ENCODE results near the gene B4GALT7.
"Not testable (repeated sequence)": the region's sequence is repeated elsewhere in the genome, so short reads cannot be mapped to it uniquely, and the experiment has no call there.

B4GALT7 gene

DNA sequence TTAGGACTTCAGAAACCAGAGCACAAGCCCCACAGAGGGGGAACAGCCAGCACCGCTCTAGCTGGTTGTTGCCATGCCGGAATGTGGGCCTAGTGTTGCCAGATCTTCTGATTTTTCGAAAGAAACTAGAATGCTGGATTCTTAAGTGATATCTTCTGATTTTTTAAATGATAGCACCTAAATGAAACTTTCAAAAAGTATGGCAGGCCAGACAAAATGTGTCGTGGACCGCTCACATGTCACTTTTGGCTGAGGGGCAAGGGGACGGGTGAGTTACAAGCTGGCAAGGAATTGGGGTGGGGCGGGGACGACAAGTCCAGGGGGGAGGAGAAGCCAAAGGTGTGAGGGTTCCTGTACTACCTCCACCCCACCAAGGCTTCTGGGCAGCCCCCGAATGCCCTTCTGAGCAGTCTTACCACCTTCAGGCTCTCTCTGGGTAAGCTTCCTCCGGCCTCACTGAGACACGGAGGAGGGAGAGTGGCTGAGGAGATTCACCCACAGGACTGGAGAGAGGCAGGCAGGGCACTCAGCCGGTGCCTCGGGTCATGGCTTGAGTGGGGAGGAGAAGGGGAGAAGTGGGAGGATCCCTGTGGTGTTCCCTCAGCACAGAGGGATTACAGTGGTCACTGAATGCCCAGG is 10.3 kb downstream of the B4GALT7 start:
- DNase-seq: no peak

DNA sequence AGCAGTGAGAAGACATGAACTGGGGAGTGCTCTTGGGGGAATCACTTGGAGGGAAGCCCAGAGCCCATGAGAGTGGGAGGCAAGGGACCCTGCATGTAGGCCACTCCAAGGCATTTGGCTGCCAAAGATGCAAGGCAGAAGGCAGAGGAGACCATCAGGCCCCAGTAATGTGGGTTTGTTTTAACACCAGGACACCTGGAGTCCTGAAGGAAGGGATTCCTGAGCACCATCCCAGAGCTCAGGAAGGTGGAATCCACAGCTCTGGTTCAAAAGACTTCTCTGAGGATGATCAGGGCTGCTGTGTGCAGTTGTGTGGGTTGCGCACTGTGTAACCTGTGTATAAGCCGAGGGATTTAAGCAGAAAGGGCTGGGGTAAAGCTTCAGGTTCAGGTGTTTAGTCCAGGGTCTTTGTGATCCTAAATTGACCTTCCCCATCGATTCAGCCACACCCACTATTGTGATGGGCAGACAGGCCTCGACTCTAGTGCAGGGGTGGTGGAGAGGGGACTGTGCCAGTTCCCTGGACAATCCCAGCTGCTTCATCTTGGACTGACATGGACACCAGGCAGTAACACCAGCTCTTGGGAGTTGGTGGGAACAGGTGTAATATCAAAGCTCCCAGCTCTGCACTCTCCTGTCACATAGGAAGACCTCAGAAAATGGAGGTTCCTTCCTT is 11.0 kb downstream of the B4GALT7 start:
- DNase-seq: no peak

DNA sequence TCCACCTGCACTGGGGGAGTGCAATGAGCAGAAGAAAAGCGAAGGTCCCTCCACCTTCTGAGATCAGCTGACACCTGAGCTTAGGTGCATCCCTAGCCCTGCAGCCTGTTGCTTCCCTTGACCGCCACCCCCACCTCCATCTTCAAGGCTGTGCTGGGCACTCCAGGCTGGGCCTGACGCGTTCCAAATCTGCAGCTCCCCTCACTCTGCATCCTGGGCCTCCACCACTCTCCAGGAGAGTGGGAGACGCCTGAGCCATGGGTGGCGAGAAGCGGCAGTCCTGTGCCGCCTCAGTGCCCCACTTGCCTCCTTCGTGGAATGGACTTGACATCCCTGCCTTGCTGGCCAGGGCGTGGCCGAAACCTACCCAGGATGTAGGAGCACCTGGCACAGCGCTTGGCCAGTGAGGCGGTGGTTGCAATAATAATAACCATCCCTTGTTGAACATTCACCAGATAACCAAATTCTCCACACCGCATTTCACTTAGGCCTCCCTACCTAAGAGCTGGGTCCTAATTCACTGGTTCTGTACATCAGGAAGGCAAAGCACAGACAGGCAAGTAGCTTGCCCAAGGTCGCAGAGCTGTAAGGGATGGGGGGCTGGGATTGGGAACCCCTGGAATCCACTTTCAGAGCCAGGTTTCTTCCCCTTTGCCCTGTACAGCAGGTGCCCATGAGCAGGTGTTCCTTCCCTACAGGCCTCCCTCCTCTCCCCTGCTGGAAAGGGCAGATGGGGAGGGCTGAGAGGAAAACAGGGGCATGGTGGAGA is 11.7 kb downstream of the B4GALT7 start:
- no peak for DNase-seq

DNA sequence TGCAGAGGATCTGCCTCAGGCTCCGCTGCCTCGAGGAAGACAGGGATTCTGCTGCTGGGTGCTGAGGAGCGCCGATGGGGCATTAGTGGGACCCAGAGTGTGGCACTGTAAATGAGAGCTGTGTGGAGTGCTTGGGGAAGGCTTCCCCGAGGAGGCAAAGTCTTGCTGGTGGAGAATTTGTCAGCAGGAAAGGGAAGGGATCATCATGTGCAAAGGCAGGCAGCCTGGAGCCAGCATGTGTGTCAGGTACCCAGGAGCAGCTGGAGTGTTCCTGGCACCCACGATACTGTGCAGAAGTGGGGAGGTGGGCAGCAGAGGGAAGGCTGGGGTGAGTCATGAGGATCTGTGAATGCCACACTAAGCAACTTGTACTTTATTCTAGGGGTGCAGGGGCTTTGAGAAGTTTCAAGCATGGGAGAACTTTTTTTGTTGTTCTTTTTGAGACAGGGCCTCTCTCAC is 12.3 kb downstream of the B4GALT7 start:
- DNase-seq: no peak

DNA sequence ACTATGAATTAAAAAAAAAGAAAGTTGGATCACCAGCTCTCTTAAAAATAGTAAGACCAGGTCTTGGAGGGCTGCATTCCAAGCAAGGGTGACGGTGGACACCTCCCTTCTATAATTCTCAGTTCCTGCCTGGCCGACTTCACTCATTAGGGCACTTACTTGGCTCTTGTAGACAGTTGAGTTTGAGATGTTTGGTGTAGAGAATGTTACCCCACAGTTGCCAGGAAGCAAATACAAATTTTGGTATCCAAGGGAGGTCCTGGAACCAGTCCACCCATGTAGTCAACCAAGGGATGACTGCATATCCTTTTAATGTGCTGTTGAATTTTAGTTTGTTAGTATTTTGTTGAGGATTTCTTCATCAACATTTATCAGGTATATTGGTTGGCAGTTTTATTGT is 20.6 kb downstream of the B4GALT7 start:
- DNase-seq: no peak

DNA sequence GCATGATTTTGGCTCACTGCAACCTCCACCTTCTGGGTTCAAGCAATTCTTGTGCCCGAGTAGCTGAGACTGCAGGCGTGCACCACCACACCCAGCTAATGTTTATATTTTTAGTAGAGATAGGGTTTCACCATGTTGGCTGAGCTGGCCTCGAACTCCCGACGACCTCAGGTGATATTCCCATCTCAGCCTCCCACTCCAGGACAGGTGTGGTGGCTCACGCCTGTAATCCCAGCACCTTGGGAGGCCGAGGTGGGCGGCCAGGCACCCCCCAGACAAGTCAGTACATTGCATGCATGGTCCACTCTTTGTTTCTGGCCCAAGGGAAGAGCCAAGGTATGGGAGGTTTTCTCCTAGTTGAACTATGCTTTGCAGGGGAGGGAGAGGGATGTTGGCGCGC is 24.2 kb downstream of the B4GALT7 start:
- DNase-seq: not testable (repeated sequence)

DNA sequence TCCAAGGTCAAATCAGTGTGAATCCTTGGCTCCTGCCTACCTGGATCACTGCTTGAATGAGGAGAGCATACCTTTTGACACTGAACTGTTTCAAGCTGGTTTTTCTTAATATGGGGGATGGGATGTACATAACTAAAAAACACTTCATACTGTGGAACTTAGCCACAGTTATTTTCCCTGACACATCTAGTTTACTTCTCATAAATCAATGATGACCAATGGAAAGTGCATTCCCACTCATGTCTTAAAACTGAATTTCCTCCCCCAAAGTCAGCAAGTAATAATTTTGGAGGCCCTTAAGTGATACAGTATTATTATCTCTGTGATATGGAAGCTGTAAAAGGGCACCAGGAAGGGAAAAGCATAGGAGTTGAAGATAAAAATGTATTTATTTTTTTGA is 30.3 kb downstream of the B4GALT7 start:
- DNase-seq: not testable (repeated sequence)

DNA sequence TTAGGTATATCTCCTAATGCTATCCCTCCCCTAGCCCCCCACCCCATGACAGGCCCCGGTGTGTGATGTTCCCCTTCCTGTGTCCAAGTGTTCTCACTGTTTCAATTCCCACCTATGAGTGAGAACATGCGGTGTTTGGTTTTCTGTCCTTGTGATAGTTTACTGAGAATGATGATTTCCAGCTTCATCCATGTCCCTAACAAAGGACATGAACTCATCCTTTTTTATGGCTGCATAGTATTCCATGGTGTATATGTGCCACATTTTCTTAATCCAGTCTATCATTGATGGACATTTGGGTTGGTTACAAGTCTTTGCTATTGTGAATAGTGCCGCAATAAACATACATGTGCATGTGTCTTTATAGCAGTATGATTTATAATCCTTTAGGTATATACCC is 35.0 kb downstream of the B4GALT7 start:
- not testable (repeated sequence) for DNase-seq

DNA sequence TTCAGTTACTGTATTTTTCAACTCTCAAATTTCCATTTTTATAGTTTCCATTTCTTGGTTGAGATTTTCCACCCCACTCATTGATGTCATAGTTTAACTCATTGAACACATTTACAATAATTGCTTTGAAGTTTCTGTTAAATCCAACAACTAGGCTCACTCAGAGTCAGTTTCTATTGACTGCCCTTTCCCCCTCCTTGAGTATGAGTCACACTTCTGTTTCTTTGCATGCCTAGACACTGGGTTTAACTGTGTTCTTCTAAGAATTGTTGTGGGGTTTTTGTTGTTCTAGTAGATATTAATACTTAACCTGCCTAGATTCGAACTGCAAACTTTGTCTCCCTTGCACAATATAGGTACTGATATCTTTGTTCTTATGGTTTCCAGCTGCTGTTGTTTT is 45.5 kb downstream of the B4GALT7 start:
- not testable (repeated sequence) for DNase-seq

DNA sequence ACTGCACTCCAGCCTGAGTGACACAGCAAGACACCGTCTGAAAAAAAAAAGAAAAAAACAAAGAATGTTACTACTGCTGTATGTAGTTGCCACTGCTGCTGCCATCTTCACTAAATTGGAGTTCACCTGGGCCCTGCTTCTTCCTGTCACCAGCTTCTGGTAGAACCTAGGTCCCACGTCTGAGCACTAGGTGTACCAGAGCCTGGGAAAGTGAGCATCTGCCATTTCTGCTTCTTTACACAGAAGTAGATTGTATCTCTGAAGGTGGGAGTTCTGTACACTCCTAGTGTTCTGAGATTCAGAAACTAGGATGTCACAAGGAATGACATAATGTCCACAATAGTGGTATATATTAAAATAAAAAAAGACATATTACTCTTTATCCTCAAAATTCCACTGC is 51.3 kb downstream of the B4GALT7 start:
- DNase-seq: not testable (repeated sequence)

DNA sequence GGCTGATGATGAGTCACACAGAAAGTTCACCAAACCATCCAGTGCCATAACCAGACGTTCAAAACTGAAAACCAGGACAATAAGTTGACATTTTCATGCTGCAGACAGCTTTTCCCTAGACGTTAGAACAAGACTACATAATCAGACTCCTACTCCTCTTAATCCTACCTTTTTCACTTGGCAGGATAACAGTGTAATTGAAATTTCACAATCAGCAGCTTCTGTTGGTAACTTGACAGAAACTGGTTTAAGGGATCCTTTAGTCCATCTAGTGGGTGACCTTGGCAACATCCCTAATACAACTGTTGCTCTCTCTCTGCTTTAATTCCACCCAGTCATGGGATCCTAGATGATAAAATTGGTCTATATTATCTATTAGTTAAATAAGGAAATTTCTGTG is 57.9 kb downstream of the B4GALT7 start:
- DNase-seq: not testable (repeated sequence)

DNA sequence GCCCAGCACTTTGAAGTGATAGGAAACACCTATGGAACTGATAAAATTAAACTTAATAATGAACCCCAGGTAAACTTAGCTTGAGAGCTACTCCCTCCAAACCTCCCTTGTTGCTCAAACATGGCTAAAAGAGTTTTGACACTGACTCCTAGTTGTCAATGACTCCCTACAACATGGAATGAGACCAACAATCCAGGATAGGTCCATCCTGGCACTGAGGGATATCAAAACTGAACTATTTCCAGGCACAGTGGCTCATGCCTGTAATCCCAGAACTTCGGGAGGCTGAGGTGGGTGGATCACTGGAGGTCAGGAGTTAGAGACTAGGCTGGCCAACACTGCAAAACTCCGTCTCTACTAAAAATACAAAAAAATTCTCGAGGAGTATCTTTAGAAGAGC is 58.6 kb downstream of the B4GALT7 start:
- not testable (repeated sequence) for DNase-seq

All from CD4-positive, alpha-beta T cell treated with Interleukin-4 for 4 hours (primary cell).